Brain pericyte (primary cell): Measurements from ENCODE around the gene OR2V2.
"Not testable (repeated sequence)": the region's sequence is repeated elsewhere in the genome, so short reads cannot be mapped to it uniquely, and the experiment has no call there.

ENCODE experiments used
- DNase-seq: peaks from one replicate; pipeline ENCODE4 v3.0.0-alpha.2; 2012; ENCODE audit warnings: low read depth, low spot score

OR2V2 gene

DNA sequence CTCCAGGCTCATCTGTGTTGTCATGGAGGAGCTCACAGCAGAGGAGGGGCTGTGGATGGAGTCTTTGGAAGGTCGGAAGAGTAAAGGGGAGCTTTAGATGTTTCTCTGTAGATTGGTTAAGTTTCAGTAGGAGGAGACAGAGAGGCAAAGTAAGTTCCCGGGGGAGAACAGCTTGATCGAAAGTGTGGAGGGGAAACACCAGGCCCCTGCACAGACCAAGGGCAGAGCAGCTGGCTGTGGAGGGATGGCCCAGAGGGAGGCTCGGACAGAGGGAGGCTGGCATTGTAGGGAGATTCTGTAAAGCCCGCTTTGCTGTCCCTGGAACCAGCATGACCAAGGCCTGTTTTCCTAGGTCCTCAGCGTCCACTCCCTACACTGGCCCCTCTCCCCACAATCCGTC, 5.3 kb upstream of the OR2V2 start:
- no peak for DNase-seq

- no peak for DNase-seq
Observed at GRCh38 chr5:181145133-181145532, 2.3 kb upstream of the OR2V2 start.

DNA sequence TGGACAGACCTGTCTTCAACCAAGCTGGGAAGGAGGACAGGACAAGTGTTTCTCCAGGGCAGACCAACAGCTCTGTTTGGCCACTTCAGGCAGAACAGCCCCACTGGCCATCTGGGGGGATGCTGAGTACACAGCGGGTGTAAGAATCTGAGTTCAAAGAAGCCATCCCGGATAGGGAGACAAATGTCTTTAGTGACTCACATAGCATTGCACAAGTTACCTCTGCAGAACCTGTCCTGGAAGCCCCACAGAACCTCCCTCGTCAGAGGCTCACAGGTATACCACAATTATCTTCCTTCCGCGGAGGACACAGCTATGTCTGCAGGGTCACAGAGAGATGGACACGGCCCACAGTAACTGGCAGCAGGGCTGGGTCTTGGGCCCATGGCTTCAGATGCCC, 2.0 kb downstream of the OR2V2 start:
- DNase-seq: no peak

DNA sequence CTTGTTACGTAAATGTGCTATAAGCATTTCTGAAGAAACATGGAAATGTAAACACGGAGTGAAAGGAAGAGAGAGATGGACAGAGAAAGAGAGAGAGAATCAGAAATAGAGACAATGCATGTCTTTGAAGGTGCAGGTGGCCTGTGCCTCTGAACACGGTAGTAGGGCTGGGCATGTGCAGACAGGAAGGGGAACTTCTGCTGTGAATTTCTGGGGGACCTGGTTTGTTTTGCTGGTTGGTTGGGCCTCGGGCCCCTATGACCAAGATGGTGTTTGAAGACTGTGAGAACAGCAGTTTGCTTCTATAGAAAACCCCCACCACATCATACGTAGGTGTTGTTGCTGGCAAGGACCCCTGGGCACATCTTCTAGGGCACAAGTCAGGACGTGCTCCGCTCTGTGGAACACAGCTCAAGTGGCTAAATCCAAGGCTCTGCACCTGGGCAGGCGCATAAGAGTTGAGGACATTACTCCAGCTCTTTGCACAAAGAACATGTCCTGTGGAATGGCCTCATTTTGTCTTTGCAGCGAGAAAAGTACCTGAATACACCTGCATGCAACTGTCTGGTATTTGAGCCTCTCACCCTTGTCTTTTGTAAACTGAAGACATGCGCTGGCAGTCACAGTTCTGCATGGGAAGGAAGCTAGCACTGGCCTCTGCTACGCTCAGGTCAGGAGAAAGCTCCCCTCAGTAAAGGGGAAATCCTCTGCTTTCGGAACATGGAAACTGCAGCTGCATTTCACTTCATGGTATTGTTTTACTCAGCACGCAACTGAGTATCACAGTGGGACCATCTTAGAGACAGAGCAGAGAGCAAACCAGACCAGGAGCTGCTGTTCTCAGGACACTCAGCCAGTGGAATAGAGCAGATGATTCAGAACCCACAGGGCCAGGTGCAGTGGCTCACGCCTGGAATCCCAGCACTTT, 2.7 kb downstream of the OR2V2 start:
- DNase-seq: no peak

- no peak for DNase-seq
Observed at GRCh38 chr5:181151146-181151545, 3.8 kb downstream of the OR2V2 start.

DNA sequence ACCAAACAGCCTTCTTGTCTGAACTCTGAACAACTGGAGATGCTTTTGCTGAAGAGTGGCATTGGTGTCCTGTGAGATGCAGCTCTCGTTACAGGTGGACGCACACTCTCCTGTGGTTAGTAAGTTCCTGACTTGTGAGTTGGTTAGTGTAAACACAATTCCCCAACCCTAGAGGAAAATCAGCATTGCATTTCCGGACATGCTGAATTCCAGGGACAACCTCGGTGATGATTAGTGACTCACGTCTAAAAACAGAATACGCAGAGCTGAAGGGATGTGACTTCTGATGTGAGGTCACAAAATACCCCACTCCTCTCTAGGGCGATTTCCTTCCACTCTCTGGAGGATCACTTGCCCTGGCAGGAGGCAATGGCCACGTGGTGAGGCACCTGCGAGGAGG, 5.0 kb downstream of the OR2V2 start:
- DNase-seq: no peak

- DNase-seq: no peak
Observed at GRCh38 chr5:181153814-181154213, 6.4 kb downstream of the OR2V2 start.

DNA sequence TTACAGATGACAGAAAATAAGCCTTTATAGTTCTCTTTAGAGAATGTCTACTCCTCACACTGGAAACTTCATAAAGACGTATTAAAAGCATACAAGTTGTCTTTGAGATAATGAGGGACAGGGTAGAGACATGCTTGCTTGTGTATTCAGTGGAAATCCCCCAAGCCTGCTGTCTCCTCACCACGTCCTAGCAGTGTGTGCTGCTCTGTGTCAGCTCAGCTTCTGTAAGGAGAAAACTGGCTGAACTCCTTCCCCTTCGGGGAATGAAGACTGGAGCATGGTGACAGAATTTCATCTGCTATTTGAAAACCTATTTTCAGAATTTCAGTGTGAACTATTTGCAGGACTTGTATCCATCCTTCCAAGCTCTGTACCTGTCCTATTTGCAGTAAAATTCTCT, 9.4 kb downstream of the OR2V2 start:
- DNase-seq: no peak

GRCh38 chr5:181158869-181159268, 11.5 kb downstream of the OR2V2 start:
- no peak for DNase-seq

DNA sequence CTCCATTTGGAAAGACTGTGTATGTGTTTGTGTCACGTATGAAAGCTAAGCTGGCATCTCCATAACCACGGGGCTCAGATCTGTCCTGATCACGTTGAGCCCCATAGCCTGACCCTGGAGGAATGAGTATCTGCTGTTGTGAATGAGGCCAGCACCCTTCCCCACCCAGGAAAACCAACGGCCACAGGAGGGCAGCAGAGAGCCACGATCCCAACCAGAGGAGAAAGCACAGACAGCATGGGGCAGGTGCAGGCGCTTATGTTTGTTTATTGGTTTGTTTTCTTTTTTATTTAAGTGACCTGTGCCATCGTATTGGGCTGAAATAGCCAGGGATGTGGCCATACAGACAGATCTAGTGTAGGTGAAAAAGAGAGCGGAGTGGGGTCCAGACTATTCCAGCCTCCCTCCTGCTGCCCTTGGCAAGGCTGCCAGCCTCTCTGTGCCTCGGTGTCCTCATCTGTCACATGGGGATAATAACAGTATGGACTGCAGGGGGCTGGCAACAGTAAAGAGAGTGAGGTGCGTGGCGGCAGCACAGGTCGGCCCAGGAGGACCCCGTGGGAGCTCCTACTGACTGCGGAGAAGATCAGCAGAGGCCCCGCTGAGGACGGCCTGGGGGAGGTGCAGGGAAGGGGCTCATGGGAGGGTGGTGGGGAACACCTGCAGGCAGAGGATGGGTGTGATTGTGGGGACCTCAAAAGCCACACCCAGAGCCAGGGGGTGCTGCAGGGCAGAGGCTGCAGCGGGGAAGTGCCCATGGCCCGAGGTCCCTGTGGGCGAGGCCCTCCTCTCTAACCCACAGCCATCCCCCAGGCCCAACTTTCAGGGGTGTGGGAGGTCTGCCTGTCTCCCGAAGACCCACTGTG, 12.1 kb downstream of the OR2V2 start:
- DNase-seq: no peak

DNA sequence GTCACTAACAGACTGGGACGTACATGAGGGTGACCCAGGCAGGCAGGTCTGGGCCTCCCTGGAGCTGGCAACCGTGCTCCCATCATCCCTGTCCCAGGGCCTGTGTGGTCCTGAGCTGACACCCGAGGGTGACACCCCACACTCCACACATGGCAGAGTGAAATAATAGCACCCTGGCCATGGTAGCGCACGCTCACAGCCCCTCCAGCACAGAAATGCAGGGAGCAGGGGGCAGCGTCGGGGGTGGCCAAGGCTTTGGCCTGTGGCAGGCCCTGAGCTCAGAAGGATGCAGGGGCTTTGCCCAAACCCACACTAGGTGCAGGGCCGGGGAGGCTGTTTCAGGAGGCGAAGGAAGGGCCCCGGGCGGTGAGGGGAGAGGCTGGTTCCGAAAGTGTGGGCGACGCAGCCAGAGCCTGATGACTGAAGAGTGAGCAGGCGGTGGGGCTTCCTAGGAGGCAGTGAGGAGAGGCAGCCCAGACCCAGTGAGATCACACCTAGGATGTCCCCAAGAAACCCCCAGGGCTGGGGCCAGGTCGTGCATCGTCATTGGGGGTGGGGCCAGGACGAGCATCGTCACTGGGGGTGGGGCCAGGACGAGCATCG, 12.9 kb downstream of the OR2V2 start:
- no peak for DNase-seq

DNA sequence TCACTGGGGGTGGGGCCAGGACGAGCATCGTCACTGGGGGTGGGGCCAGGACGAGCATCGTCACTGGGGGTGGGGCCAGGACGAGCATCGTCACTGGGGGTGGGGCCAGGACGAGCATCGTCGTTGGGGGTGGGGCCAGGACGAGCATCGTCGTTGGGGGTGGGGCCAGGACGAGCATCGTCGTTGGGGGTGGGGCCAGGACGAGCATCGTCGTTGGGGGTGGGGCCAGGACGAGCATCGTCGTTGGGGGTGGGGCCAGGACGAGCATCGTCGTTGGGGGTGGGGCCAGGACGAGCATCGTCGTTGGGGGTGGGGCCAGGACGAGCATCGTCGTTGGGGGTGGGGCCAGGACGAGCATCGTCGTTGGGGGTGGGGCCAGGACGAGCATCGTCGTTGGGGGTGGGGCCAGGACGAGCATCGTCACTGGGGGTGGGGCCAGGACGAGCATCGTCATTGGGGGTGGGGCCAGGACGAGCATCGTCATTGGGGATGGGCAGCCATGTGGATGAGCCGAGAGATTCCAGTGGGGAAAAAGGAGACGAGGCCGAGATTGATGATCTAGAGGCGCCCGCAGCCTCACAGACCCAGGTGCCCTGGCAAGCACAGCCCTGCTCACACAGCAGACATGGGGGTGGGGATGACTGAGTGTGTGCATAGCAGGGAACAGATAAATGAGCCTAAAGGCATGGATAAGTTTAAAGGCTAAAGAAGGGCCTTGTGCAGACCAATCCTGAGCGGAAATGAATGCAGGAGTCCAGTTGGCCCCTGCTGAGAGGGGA, 13.6 kb downstream of the OR2V2 start:
- not testable (repeated sequence) for DNase-seq

DNA sequence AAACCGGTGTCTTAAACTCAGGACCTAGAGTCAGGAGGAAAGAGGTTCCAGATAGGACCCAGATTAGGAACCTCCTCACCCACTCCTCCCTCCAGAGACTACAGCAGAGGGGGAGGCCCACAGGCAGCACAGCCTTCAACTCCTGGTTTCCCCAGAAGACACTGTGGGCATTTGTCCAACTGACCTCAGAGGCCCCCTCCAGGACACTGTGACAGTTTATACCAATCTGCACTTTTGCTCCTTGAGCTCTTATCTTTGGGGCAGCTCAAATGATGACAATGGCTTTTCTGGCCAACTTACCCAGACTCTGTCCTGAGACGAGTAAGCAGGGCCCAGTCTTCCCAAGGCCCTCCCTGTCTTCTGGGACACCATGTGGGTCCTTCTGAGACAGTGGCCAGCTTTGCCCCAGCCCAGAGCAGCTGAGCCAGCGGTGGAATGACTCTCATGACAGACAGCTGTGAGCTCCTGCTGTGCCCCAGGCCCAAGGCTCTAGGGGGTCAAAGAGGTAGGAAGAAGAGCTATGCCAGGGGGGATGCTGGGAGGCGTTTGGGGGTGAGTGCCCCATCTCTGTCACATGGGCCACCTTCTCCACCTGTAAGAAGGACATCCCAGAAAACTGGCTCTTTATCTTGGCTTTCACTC, 14.3 kb downstream of the OR2V2 start:
- DNase-seq: no peak

DNA sequence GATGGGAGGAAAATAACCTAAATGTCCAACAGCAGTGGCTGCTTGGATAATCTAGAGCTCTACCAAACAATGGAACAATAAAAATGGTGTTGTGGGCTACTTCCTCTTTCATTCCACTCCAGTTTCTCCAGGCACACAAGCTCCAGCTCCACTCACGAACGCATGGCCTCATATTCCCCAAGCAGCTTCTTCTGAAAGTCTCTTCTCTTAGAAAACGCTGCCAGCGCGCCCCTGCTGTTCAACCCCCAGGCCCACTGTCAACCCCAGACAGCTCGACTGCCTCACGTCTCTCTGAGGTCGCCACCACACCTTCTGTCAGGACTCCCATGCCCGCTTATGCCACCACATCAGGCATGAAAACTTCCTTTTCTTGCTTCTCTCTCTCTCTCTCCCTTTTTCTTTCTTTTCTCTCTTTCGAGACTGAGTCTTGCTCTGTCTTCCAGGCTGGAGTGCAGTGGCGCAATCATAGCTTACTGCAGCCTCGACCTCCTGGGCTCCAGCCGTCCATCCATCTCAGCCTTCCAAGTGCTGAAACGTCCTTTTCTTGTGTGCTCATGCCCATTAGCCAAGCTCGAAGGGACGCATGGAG, 16.2 kb downstream of the OR2V2 start:
- DNase-seq: no peak

- no peak for DNase-seq
Observed at GRCh38 chr5:181164076-181164952, 16.9 kb downstream of the OR2V2 start.

- DNase-seq: no peak
Observed at GRCh38 chr5:181166812-181167733, 19.7 kb downstream of the OR2V2 start.

DNA sequence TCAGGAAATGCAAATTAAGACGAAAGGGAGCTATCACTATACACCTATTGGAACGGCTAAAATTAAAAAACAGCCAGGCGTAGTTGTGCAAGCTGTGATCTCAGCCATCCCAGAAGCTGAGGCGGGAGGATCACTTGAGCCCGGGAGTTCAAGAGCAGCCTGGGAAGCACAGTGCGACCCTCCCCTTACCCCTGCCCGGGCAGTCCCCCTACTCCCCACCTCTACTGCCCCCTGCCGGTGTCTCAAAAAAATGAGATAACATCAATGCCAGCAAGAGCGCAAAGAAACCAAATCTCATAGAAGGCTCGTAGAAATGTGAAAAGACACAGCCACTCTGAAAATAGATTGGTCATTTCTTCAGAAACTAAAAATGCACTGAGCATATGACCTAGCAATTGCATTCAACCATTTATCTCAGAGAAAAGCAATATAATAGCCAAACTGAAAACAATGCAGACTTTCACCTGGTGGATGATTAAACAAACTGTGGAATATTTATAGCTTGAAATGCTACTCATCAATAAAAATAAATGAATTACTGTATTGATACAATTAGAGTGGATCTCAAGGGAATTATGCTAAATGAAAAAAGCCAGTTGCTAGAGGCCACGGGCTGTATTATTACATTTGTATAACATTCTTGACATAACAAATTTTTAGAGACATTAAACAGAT, 20.6 kb downstream of the OR2V2 start:
- no peak for DNase-seq

- DNase-seq: no peak
Observed at GRCh38 chr5:181168595-181169118, 21.3 kb downstream of the OR2V2 start.
